ENCODE results near the gene PPDPF. TPM values are rescaled to one million over a fixed set of nuclear protein-coding genes. Genes with fewer than 3 reads are reported as not detected.

PPDPF gene
- polyA plus RNA-seq, 2 of the 4 experiments (the other 2 are of a cell fraction): 7.7 to 217 TPM

DNA sequence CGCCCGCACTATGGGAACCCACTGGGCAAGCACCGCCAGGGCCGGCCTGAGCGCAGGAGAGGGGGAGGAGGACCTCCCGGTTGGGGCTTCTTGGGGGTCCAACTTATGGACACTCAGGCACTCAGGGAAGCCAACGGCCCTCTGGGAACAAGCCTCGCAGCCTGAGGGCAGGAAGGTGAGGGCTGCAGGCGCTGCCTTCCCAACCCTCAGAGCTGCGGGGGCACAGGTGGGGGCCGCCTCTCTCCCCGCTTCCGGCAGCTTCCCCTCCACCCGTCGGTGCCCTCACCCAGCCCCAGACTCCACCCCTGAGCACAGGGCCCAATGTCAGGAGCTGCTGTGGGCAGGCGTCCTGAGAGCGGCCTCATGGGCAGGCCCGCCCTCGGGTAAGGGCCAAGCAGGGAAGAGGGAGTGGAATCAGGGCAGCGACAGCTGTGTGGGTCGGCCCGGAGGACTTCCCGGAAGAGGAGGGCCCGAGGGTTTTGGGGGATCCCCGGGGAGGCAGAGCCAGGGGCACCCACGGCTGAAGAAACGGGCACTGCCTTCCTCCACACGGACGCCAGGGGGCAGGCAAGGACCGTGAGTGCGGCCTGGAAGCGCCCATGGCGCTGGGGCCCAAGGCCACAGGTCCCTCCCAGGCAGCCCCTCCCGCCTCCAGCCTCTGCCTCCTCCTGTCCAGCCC is 17.1 kb downstream of the PPDPF start (continued):
- no peak for TF ChIP-seq RFX5 (IDR thresholded peaks at IDR 0.05)
- TF ChIP-seq HEYL (CRISPR knock-in tag; IDR thresholded peaks at IDR 0.05): no peak
- no peak for TF ChIP-seq CEBPB (IDR thresholded peaks at IDR 0.05)
- no peak for TF ChIP-seq ZSCAN20 (CRISPR knock-in tag; IDR thresholded peaks at IDR 0.05)
- TF ChIP-seq HOXB5 (CRISPR knock-in tag; IDR thresholded peaks at IDR 0.05): no peak; the same call in 1 of the 2 replicates
- TF ChIP-seq TP53 (CRISPR knock-in tag; IDR thresholded peaks at IDR 0.05): 0 out of 2 replicates have a peak, but pooled peaks have one; percentile 22
- TF ChIP-seq ZC3H11A (IDR thresholded peaks at IDR 0.05): no peak
- no peak for TF ChIP-seq JUNB (IDR thresholded peaks at IDR 0.05)
- peak; percentile 89 for TF ChIP-seq KDM5A (IDR thresholded peaks at IDR 0.05)
- no peak for TF ChIP-seq HDAC2 (IDR thresholded peaks at IDR 0.05)
- no peak for TF ChIP-seq SREBF2 (IDR thresholded peaks at IDR 0.05)

DNA sequence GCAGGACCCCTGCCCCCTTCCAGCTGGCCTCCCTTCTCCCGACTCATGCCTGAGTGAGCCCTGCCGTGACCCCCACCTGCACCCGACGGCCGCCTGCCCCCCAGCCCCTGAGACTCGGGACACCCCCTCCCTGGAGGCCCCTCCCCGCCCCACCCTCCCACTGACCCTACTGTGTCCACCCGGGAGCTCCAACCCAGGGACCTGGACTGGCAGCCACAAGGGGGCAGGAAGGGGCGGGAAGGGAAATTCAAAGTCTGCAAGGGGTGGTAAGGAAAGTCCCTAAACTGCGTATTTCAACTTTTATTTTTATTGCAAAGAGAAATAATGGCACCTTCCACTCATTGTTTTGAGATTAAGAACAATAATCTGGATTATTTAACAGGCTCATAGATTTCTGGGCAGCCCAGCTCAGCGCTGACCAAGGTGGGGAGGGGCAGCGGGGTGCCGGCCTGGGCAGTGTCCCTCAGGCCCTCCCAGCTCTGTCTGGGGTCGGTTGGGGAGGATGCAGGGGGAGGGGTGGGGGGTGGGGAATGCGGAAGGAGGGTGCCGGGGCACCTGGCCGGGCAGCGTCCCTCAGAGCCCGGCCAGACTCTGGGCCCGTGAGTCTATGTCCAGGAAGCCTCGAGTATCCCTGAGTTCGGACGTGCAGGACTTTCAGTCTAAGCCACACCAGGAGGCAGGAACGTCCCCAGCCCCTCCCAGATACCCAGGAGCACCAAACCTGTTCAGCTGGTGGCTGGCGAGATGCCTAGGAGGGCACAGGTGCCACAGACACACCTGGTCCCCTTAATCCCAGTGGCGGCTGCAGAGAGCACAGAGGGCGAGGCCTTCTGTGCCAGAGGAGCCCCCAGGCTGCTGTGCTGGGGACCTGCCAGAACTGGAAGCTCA is 17.9 kb downstream of the PPDPF start:
- no peak for TF ChIP-seq POLR2AphosphoS2 (conservative IDR thresholded peaks at IDR 0.05; ENCODE audit: low read length)
- TF ChIP-seq, protein P1, sequence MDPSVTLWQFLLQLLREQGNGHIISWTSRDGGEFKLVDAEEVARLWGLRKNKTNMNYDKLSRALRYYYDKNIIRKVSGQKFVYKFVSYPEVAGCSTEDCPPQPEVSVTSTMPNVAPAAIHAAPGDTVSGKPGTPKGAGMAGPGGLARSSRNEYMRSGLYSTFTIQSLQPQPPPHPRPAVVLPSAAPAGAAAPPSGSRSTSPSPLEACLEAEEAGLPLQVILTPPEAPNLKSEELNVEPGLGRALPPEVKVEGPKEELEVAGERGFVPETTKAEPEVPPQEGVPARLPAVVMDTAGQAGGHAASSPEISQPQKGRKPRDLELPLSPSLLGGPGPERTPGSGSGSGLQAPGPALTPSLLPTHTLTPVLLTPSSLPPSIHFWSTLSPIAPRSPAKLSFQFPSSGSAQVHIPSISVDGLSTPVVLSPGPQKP (IDR thresholded peaks at IDR 0.05; ENCODE audit: low read depth, low read length): no peak
- TF ChIP-seq RNF2 (IDR thresholded peaks at IDR 0.05; ENCODE audit: borderline replicate concordance, low read depth): no peak
- TF ChIP-seq EP300 (IDR thresholded peaks at IDR 0.05): no peak
- no peak for TF ChIP-seq FOXS1 (CRISPR knock-in tag; IDR thresholded peaks at IDR 0.05)
- no peak for TF ChIP-seq GATA3 (IDR thresholded peaks at IDR 0.05; ENCODE audit: borderline replicate concordance)
- TF ChIP-seq HDAC2 (IDR thresholded peaks at IDR 0.05): no peak
- TF ChIP-seq KDM1A (IDR thresholded peaks at IDR 0.05; ENCODE audit: low read depth): no peak
- TF ChIP-seq, protein P2, sequence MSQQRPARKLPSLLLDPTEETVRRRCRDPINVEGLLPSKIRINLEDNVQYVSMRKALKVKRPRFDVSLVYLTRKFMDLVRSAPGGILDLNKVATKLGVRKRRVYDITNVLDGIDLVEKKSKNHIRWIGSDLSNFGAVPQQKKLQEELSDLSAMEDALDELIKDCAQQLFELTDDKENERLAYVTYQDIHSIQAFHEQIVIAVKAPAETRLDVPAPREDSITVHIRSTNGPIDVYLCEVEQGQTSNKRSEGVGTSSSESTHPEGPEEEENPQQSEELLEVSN (IDR thresholded peaks at IDR 0.05; ENCODE audit: borderline replicate concordance, low read depth): no peak
- no peak for TF ChIP-seq NPAS2 (CRISPR knock-in tag; IDR thresholded peaks at IDR 0.05; ENCODE audit: borderline replicate concordance)
- TF ChIP-seq RAD21 (conservative IDR thresholded peaks at IDR 0.05 in 1 of 2, IDR thresholded peaks at IDR 0.05 in 1 of 2): peak in 1 of 2 experiments; percentile 61; a peak in 3 of 5 replicates
- TF ChIP-seq SMC3 (IDR thresholded peaks at IDR 0.05): peak; percentile 54; the same call in 2 of the 3 replicates
- TF ChIP-seq, protein P3, sequence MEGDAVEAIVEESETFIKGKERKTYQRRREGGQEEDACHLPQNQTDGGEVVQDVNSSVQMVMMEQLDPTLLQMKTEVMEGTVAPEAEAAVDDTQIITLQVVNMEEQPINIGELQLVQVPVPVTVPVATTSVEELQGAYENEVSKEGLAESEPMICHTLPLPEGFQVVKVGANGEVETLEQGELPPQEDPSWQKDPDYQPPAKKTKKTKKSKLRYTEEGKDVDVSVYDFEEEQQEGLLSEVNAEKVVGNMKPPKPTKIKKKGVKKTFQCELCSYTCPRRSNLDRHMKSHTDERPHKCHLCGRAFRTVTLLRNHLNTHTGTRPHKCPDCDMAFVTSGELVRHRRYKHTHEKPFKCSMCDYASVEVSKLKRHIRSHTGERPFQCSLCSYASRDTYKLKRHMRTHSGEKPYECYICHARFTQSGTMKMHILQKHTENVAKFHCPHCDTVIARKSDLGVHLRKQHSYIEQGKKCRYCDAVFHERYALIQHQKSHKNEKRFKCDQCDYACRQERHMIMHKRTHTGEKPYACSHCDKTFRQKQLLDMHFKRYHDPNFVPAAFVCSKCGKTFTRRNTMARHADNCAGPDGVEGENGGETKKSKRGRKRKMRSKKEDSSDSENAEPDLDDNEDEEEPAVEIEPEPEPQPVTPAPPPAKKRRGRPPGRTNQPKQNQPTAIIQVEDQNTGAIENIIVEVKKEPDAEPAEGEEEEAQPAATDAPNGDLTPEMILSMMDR (IDR thresholded peaks at IDR 0.05): peak; percentile 53
- TF ChIP-seq, protein P4, sequence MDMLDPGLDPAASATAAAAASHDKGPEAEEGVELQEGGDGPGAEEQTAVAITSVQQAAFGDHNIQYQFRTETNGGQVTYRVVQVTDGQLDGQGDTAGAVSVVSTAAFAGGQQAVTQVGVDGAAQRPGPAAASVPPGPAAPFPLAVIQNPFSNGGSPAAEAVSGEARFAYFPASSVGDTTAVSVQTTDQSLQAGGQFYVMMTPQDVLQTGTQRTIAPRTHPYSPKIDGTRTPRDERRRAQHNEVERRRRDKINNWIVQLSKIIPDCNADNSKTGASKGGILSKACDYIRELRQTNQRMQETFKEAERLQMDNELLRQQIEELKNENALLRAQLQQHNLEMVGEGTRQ (IDR thresholded peaks at IDR 0.05): no peak
- TF ChIP-seq MAZ (IDR thresholded peaks at IDR 0.05; ENCODE audit: borderline replicate concordance, low read depth, low read length): no peak
- TF ChIP-seq ZSCAN20 (CRISPR knock-in tag; IDR thresholded peaks at IDR 0.05): no peak
- peak; percentile 44 to 69 for ATAC-seq
- H3K27ac ChIP-seq: peak overlapping the region; percentile 93 to 97
- no peaks in the 10 kb centered on the region for H3K9me3 ChIP-seq
- peak overlapping the region; percentile 94 for H3K4me2 ChIP-seq
- CTCF ChIA-PET: interaction anchor here (0.7 to 6.8 kb wide), 86 partner anchors 8 to 582 kb away, joined by 3 to 93 read pairs (median 5); partner anchors contain the start of genes FNDC11, LKAAEAR1, PPDPF and PRPF6
- H3K4me1 ChIP-seq: peaks cover 18% of the 10 kb centered on the region
- 46% methylated on average over 6 of the region's 27 CpGs for WGBS (ENCODE audit: missing lambda C conversion rate)
- FAIRE-seq: no peak
- DNase-seq (ENCODE audit: low read depth in 1 of 2, low spot score in 1 of 2): peak in 1 of 2 experiments; percentile 95
- peak overlapping the region; percentile 59 for H3K4me3 ChIP-seq
- POLR2A ChIA-PET: interaction anchor here (0.6 to 4.9 kb wide), 15 partner anchors 9 to 524 kb away, joined by 3 to 62 read pairs (median 5); partner anchors contain the start of genes ARFRP1, GMEB2, HELZ2 and PPDPF

All from A549 (cell line).